Esophagus squamous epithelium (tissue), 5 donors: ENCODE measurements around the gene TSPYL2. TPM values are rescaled to one million over a fixed set of nuclear protein-coding genes. Genes with fewer than 3 reads are reported as not detected.

Experiments
- DNase-seq: peaks from one replicate; lab custom pipeline; 2025; lab: John Stamatoyannopoulos, UW
- H3K27ac ChIP-seq, 4 donors: fragments of 200-600 bp; sonication (generic); one replicate each; pipeline ENCODE4 v1.5.1; 2016 to 2019; ENCODE audit warnings: mild to moderate bottlenecking in 1 of 4
- H3K27me3 ChIP-seq, 4 donors: fragments of 200-600 bp; sonication (generic); 1 replicate in 3 of 4; 2 replicates in 1 of 4; pipeline versions ENCODE4 v1.5.1 to v1.6.0; 2017 to 2021; ENCODE audit warnings: antibody characterized with exemption in 1 of 4
- H3K36me3 ChIP-seq, 3 donors: fragments of 200-600 bp; sonication (generic); one replicate each; pipeline ENCODE4 v1.5.1; 2016 to 2019
- H3K4me1 ChIP-seq, 3 donors: fragments of 200-600 bp; sonication (generic); one replicate each; pipeline ENCODE4 v1.5.1; 2017 to 2019
- H3K4me3 ChIP-seq, 4 donors: fragments of 200-600 bp; sonication (generic); 1 replicate in 3 of 4; 2 replicates in 1 of 4; pipeline ENCODE4 v1.5.1; 2016 to 2019; ENCODE audit warnings: mild to moderate bottlenecking in 2 of 4, moderate library complexity in 1 of 4
- H3K9me3 ChIP-seq, 3 donors: fragments of 200-600 bp; sonication (generic); one replicate each; pipeline ENCODE4 v1.5.1; 2016 to 2019
- POLR2A ChIP-seq, 4 donors: fragments of 450-650 bp; IDR thresholded peaks; one replicate each; pipeline ENCODE4 v1.6.1; 2017; ENCODE audit warnings: antibody characterized with exemption in 4 of 4, mild to moderate bottlenecking in 4 of 4, moderate library complexity in 3 of 4
- whole genome bisulfite sequencing, 2 donors: methylation state at CpG; one replicate each; pipeline ENCODE4 v1.1.5; 2018; 5-methylcytosine and 5-hydroxymethylcytosine counted together
- intact Hi-C: fragments of 100-400 bp; cut with DNase I; formaldehyde crosslinking; loops from one replicate; pipeline ENCODE4 v1.15.0; 2022
- total RNA-seq, 4 donors: library from RNA; depleted of rRNA; stranded (reverse); fragments of >200 nt; gene quantifications; one replicate each; pipeline ENCODE4 v1.1.0, GENCODE V29; 2016
- TF ChIP-seq, protein P1 (sequence below), 6 experiments: fragments of 450-650 bp in 4 of 6; fragments of 200-600 bp in 2 of 6; sonication (generic) in 2 of 6; IDR thresholded peaks; one replicate each; pipeline ENCODE4 v1.5.1; 2016 to 2019; ENCODE audit warnings: antibody characterized with exemption in 6 of 6, mild to moderate bottlenecking in 4 of 6, moderate library complexity in 4 of 6
- donor health status: DM: yes; HTN: yes; CAD: no.

The TSPYL2 gene
- total RNA-seq, 4 donors from 2014 or later = 4.4 to 40.1 (median 5.3) TPM

DNA sequence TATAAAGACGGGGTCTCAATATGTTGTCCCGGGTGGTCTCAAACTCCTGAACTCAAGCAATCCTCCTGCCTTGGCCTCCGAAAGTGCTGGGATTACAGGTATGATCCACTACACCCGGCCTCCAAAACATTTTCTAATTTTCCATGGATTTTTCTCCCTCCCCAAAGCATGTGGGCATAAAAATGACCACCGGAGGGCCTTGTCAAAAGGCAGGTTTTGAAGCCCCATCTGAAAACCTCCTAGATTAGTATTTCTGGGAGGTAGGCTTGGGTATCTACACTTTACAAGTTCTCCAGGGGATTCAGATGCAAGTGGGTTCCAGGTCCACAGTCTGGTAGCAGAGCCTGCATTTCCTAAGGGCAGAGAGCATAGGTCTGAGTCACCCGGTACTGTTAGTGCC lies 34.9 kb upstream of the TSPYL2 start:
- H3K4me3 ChIP-seq = no peak overlapping the region
- no peak for DNase-seq
- H3K36me3 ChIP-seq = no peaks in the 10 kb centered on the region
- H3K27me3 ChIP-seq = no peaks in the 10 kb centered on the region
- no peaks in the 10 kb centered on the region for H3K9me3 ChIP-seq
- no peak overlapping the region for H3K27ac ChIP-seq
- H3K4me1 ChIP-seq = peaks cover 0 to 18% (median 0%) of the 10 kb centered on the region in 3 donors
- intact Hi-C loops = no loop called here
- TF ChIP-seq, protein P1, sequence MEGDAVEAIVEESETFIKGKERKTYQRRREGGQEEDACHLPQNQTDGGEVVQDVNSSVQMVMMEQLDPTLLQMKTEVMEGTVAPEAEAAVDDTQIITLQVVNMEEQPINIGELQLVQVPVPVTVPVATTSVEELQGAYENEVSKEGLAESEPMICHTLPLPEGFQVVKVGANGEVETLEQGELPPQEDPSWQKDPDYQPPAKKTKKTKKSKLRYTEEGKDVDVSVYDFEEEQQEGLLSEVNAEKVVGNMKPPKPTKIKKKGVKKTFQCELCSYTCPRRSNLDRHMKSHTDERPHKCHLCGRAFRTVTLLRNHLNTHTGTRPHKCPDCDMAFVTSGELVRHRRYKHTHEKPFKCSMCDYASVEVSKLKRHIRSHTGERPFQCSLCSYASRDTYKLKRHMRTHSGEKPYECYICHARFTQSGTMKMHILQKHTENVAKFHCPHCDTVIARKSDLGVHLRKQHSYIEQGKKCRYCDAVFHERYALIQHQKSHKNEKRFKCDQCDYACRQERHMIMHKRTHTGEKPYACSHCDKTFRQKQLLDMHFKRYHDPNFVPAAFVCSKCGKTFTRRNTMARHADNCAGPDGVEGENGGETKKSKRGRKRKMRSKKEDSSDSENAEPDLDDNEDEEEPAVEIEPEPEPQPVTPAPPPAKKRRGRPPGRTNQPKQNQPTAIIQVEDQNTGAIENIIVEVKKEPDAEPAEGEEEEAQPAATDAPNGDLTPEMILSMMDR (IDR thresholded peaks at IDR 0.05) = no peak
- TF ChIP-seq POLR2A (IDR thresholded peaks at IDR 0.05) = no peak
- 81 to 95% methylated on average over 5 to 6 of the region's 6 CpGs for WGBS, 2 donors

DNA sequence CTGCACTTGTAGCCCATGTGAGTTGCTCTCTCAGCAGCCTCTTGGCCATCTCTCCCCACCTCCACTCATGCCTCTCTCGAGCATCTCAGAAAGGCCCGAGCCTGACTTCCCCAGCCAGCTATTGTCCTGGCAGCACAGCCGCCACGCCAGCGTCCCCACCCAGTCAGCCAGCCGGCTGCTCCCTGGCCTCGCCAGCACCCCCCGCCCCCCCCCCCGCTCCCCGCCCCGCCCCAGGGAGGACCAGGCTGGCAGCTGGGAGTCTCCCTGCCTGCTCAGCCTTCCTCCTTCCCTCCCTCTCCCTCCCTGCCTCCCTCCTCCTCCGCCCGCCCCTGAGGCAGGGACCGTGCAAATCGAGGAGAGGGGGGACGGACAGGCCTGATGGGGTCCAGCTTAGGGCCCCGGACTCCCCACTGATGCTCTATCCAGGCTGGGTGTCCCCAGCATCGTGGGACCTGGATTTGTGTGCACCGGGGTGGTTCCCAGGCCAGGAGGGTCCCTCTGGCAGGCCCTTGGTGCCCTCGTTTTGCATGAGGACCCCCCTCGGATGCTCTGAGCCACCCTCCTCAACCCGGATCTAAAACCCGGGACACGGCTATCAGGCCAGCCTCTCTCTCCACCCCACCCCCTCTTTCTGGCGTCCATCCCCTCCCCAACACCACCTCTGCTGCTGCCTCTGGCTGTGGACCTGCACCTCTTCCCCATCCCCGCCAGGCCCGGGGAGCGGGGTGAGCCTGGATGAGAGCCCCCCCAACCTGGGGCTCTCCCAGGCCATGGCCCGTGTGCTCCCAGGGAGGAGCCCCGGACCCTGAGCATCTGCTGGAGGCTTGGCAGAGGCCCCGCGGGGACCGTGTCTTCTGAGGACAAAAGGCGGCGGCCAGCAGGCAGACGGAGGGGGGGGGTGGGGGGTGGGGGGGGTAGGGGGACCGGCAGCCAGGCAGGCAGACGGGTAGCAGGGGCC lies 33.7 kb upstream of the TSPYL2 start, which contains the start of gene GPR173:
GPR173 (plus strand) TSS at position 621 of the 958 bp plus-strand sequence. CDS start 27,833 bp downstream, outside the sequence.
- H3K27ac ChIP-seq = peak within 1 kb of the TSS in 2 of 4 donors; percentile 21 to 62
- H3K4me1 ChIP-seq = peaks cover 0 to 18% (median 0%) of the 10 kb centered on the region in 3 donors
- 0 to 44% methylated on average over 3 to 8 of the region's 38 CpGs for WGBS, 2 donors
- TF ChIP-seq, protein P1 (IDR thresholded peaks at IDR 0.05) = no peak
- TF ChIP-seq POLR2A (IDR thresholded peaks at IDR 0.05) = no peak
- no peaks in the 10 kb centered on the region for H3K36me3 ChIP-seq
- H3K9me3 ChIP-seq = no peaks in the 10 kb centered on the region
- intact Hi-C loops = no loop called here
- no peak for DNase-seq
- H3K27me3 ChIP-seq = no peaks in the 10 kb centered on the region
- peak within 1 kb of the TSS; percentile 5 to 61 (median 41) for H3K4me3 ChIP-seq

DNA sequence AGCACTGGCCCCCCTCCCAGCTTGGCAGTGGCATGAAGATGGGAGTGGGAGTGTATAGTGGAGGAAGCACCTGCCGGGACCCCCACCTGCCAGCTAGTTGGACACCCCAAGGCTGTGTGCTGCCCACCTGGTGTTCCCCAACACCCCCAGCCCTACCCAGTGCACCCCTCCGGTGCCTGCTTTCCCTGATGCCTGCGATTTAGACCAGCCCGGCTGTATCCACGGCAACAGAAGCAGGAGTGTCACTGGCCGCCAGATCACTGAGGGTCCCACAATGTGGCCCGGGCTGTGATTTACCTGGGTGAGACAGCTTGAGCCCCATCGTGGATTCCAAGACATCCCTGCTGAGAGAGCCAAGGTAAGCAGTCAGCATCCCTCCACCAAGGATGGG lies 33.0 kb upstream of the TSPYL2 start:
- no peak overlapping the region for H3K27ac ChIP-seq
- intact Hi-C loops = no loop called here
- TF ChIP-seq, protein P1 (IDR thresholded peaks at IDR 0.05) = no peak
- no peaks in the 10 kb centered on the region for H3K27me3 ChIP-seq
- H3K36me3 ChIP-seq = no peaks in the 10 kb centered on the region
- WGBS, 2 donors = 0 to 58% methylated on average over 1 to 7 of the region's 8 CpGs
- no peaks in the 10 kb centered on the region for H3K9me3 ChIP-seq
- no peak for DNase-seq
- peak overlapping the region; percentile 5 to 61 (median 41) for H3K4me3 ChIP-seq
- H3K4me1 ChIP-seq = peaks cover 0 to 18% (median 0%) of the 10 kb centered on the region in 3 donors

DNA sequence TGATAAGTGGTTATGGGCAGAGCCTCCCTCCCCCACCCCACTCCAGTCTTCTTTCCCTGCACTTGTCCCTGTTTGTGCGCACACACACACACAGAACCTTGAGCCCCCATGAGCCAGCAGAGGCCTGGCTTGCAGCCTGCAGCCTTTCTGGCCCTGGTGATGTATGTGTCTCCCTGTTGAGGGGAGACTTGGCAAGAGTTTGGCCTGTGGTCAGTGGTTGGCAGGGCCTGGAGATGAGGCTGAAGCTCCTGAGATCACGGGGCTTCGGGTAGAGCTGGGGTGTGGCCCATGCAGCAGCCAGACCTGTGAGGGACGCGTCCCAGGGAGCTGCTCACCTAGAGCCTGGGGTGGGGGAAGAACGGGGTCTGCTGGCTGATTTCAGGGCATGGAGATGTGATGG lies 31.3 kb upstream of the TSPYL2 start:
- no peak overlapping the region for H3K27ac ChIP-seq
- no peaks in the 10 kb centered on the region for H3K27me3 ChIP-seq
- H3K4me3 ChIP-seq = no peak overlapping the region
- H3K4me1 ChIP-seq = peaks cover 0 to 18% (median 0%) of the 10 kb centered on the region in 3 donors
- H3K9me3 ChIP-seq = no peaks in the 10 kb centered on the region
- TF ChIP-seq, protein P1 (IDR thresholded peaks at IDR 0.05) = no peak
- TF ChIP-seq POLR2A (IDR thresholded peaks at IDR 0.05) = no peak
- intact Hi-C loops = no loop called here
- WGBS, 2 donors = 80 to 90% methylated on average over 1 to 2 of the region's 6 CpGs
- H3K36me3 ChIP-seq = no peaks in the 10 kb centered on the region
- no peak for DNase-seq

DNA sequence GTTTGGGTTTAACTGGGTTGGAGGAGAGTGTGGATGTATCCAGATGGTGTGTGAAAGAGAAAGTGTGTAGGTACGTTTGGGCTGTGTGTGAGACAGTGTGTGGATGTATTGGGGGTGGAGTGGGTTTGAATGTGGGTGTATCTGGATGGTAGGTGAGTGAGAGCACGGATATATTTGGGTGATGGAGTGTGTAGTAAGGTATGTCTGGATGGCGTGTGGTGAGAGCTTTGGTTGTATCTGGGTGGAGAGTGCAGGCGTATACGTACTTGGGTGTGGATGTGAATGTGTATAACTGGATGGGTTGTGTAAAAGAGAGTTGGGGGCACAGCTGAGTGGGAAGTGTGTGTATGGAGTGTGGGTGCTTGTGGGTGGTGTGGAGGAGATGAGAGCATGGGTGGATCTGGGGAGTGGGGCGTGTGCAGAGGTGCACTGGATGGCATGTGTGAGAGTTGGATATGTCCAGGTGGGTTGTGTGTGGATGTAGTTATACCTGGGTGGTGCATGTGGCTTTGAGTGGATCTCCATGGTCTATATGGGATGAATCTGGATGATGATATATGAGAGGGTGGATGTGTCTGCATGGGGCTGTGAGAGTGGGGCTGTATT lies 26.8 kb upstream of the TSPYL2 start:
- H3K4me1 ChIP-seq = no peaks in the 10 kb centered on the region
- intact Hi-C loops = no loop called here
- H3K36me3 ChIP-seq = no peaks in the 10 kb centered on the region
- H3K9me3 ChIP-seq = no peaks in the 10 kb centered on the region
- no peak overlapping the region for H3K27ac ChIP-seq
- H3K27me3 ChIP-seq = no peaks in the 10 kb centered on the region
- no peak overlapping the region for H3K4me3 ChIP-seq
- no peak for DNase-seq
- WGBS, 2 donors = 68 to 79% methylated on average over 6 of the region's 6 CpGs
- TF ChIP-seq, protein P1 (IDR thresholded peaks at IDR 0.05) = no peak
- no peak for TF ChIP-seq POLR2A (IDR thresholded peaks at IDR 0.05)
